NB4 (cell line): ENCODE data around the gene ZNF680.
"Not testable (repeated sequence)": the region's sequence is repeated elsewhere in the genome, so short reads cannot be mapped to it uniquely, and the experiment has no call there.

Experiments used
- DNase-seq: peaks from one replicate; pipeline ENCODE4 v3.0.0; 2010; ENCODE audit warnings: low read depth
- H3K4me3 ChIP-seq: one replicate; pipeline ENCODE4 v1.5.1; 2011; ENCODE audit warnings: mild to moderate bottlenecking, low read depth, low read length, moderate library complexity
- MYC ChIP-seq: IDR thresholded peaks from 2 replicates; pipeline ENCODE4 v1.6.1; 2011; ENCODE audit warnings: low read depth, low read length
- POLR2A ChIP-seq: IDR thresholded peaks from 2 replicates; pipeline ENCODE4 v1.6.1; 2011; ENCODE audit warnings: mild to moderate bottlenecking; ENCODE audit not compliant: insufficient read length; ENCODE audit errors: extremely low read depth
- TF ChIP-seq, protein P1 (sequence below): IDR thresholded peaks from 2 replicates; pipeline ENCODE4 v1.6.1; 2011; ENCODE audit warnings: low read depth, low read length
- TF ChIP-seq, protein P2 (sequence below): IDR thresholded peaks from one replicate; pipeline ENCODE4 v1.5.1; 2012; ENCODE audit warnings: low read depth, low read length

Gene ZNF680

DNA sequence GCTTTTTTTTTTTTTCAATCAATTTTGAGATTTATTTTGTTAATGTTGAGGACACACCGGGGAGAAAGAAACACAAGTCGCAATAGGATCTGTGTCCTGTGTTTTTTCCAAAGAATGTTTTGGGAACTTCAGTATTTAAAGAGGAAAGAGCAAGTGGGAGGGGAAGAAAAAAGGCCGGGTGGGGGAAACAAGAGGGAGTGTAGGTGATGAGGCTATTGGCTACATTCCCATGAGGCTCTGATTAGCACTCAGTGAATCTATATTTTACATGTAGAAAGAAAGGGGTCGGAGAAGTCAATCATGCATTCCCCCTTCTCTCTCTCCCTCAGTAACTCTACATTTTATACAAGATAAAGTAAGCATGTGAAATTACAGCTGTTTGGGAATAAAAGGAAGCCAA lies 4.1 kb downstream of the ZNF680 start:
- no peak overlapping the region for H3K4me3 ChIP-seq
- no peak for DNase-seq
- TF ChIP-seq, protein P1, sequence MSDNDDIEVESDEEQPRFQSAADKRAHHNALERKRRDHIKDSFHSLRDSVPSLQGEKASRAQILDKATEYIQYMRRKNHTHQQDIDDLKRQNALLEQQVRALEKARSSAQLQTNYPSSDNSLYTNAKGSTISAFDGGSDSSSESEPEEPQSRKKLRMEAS, result no peak
- TF ChIP-seq MYC (no peak), POLR2A (no peak)
- TF ChIP-seq, protein P2, sequence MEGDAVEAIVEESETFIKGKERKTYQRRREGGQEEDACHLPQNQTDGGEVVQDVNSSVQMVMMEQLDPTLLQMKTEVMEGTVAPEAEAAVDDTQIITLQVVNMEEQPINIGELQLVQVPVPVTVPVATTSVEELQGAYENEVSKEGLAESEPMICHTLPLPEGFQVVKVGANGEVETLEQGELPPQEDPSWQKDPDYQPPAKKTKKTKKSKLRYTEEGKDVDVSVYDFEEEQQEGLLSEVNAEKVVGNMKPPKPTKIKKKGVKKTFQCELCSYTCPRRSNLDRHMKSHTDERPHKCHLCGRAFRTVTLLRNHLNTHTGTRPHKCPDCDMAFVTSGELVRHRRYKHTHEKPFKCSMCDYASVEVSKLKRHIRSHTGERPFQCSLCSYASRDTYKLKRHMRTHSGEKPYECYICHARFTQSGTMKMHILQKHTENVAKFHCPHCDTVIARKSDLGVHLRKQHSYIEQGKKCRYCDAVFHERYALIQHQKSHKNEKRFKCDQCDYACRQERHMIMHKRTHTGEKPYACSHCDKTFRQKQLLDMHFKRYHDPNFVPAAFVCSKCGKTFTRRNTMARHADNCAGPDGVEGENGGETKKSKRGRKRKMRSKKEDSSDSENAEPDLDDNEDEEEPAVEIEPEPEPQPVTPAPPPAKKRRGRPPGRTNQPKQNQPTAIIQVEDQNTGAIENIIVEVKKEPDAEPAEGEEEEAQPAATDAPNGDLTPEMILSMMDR, result no peak

DNA sequence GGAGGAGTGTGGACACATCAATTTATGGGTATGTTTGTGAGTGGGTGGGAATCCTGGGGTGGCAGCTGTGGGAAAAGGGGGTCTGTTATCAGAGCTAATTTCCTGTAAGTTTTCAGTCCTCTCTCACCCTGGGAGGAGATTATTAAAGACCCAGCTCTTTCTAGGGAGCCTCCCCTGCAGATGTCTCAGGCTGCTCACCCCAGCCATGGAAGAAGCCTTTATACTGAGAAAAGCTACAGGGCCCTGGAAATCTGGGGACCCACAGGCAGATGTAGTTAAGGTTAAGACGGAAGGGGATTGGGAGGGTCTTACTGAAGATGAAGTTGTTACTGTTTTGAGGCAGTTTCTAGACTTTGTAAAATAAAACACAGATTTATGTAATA lies 4.6 kb downstream of the ZNF680 start:
- no peak for DNase-seq
- TF ChIP-seq, protein P2, result no peak
- TF ChIP-seq, protein P1, result no peak
- TF ChIP-seq MYC (no peak), POLR2A (no peak)
- H3K4me3 ChIP-seq, result no peak overlapping the region

DNA sequence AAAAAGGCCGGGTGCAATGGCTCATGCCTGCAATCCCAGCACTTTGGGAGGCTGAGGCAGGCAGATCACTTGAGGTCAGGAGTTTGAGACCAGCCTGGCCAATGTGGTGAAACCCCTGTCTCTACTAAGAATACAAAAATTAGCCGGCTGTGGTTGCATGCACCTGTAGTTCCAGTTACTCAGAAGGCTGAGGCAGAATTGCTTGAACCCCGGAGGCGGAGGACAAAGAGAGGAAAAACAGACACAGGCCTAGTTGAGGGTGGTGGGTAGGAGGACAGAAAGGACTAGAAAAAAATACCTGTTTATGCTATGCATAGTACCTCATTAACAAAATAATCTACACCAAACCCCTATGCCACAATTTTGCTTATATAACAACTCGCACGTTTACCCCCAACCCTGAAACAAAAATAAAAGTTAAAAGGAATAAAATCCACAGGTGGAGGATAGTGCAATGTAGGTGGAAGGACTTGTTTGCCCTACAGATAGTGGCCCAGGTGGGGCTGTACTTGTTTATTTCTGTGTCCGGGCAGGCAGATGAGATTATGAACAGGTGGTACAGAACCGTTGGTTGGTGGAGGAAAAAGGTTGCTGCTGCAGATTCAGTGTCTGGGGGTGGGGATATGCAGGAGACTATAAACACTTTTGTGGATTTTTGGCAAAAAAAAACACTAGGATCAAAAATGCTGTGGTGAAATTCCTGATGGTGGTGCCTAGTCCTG lies 5.1 kb downstream of the ZNF680 start:
- no peak overlapping the region for H3K4me3 ChIP-seq
- TF ChIP-seq, protein P1, result no peak
- TF ChIP-seq, protein P2, result no peak
- TF ChIP-seq POLR2A (no peak), MYC (no peak)
- no peak for DNase-seq

DNA sequence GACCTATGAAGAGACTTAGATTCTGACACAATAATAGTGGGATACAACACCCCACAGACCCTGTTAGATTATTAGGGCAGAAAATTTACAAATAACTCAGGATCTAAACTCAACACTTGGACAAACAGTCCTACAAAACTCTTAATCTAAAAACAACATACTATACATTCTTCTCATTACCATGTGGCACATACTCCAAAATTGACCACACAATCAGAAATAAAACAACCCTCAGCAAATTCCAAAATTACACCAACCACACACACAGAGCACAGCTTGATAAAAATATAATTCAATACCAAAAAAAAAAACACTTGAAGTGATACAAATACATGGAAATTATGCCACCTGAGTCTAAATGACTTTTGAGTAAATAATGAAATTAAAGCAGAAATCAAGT lies 7.8 kb downstream of the ZNF680 start:
- no peak overlapping the region for H3K4me3 ChIP-seq
- DNase-seq, result no peak
- TF ChIP-seq, protein P2, result no peak
- TF ChIP-seq POLR2A (no peak), MYC (no peak)
- TF ChIP-seq, protein P1, result no peak

DNA sequence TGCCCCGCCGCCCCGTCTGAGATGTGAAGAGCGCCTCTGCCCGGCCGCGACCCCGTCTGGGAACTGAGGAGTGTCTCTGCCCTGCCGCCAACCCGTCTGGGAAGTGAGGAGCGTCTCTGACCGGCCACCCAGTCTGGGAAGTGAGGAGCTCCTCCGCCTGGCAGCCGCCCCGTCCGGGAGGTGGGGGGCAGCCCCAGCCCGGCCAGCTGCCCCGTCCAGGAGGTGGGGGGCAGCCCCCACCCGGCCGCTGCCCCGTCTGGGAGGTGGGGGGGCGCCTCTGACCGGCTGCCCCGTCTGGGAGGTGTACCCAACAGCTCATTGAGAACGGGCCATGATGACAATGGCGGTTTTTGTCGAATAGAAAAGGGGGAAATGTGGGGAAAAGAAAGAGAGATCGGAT lies 8.7 kb downstream of the ZNF680 start:
- H3K4me3 ChIP-seq, DNase-seq: not testable (repeated sequence)

DNA sequence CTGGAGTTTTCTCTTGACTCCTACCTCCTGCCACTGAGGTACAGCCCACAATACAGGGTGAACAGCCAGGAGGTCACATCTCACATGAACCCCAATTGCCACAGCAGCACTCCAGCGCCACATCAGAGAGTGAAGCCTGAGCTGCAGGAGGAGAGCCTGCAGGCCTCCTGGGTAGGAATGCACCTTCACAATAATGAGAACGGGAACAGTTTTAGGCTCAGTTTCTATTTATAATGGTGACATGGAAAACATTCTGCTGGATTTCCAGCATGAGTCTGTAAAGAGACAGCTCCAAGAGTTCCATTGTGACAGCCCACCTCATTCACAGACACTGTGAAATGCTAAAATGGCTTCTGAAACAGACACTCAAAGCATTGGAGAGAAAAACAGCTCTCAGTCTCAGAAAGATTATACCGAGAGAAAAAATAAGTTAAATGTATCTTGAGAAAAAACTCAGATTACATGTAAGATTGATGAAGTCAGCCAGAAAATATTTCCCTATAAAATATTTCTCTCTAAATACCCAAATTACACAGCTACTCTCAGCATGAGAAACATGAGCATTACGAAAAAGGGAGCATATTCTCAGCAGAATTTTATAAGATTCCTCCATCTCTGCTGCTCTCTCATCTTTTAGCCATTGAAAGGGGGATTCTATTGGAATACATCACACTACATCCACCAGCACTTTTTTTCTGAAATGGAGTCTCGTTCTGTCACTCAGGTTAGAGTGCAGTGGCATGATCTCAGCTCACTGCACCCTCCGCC lies 11.3 kb downstream of the ZNF680 start:
- DNase-seq, result no peak
- H3K4me3 ChIP-seq, result no peak overlapping the region
- TF ChIP-seq, protein P2, result no peak
- TF ChIP-seq, protein P1, result no peak
- TF ChIP-seq POLR2A (no peak), MYC (no peak)
